ENCODE measurements around the gene TRIM46.

TRIM46 gene

GRCh38 chr1:155174324-155175280 lies 953 bp downstream of the TRIM46 start:
- no peak for ATAC-seq

- ATAC-seq, result no peak
Observed at GRCh38 chr1:155175281-155175926, 1.8 kb downstream of the TRIM46 start.

GRCh38 chr1:155175927-155176371 lies 2.3 kb downstream of the TRIM46 start:
- ATAC-seq, result no peak

GRCh38 chr1:155176544-155177071 lies 3.0 kb downstream of the TRIM46 start:
- ATAC-seq, result peak; percentile 27 to 40

GRCh38 chr1:155177192-155177917 lies 3.7 kb downstream of the TRIM46 start:
- ATAC-seq, result no peak

GRCh38 chr1:155177918-155178281 lies 4.3 kb downstream of the TRIM46 start:
- ATAC-seq, result no peak

- ATAC-seq, result no peak
Observed at GRCh38 chr1:155178441-155179111, 4.9 kb downstream of the TRIM46 start.

GRCh38 chr1:155179112-155180031 lies 5.7 kb downstream of the TRIM46 start:
- ATAC-seq, result no peak

- ATAC-seq, result no peak
Observed at GRCh38 chr1:155181371-155182051, 7.9 kb downstream of the TRIM46 start.

GRCh38 chr1:155182052-155182550 lies 8.5 kb downstream of the TRIM46 start:
- ATAC-seq, result no peak

GRCh38 chr1:155183775-155184221 lies 10.1 kb downstream of the TRIM46 start:
- ATAC-seq, result no peak

GRCh38 chr1:155184351-155184811 lies 10.7 kb downstream of the TRIM46 start:
- ATAC-seq, result no peak

GRCh38 chr1:155184835-155185782 lies 11.5 kb downstream of the TRIM46 start:
- peak in 1 of 2 donors; percentile 48 for ATAC-seq

GRCh38 chr1:155185783-155186066 lies 12.1 kb downstream of the TRIM46 start:
- ATAC-seq, result no peak

- no peak for ATAC-seq
Observed at GRCh38 chr1:155186067-155186793, 12.6 kb downstream of the TRIM46 start.

- ATAC-seq, result no peak
Observed at GRCh38 chr1:155186794-155187455, 13.3 kb downstream of the TRIM46 start.

GRCh38 chr1:155187456-155187891 lies 13.8 kb downstream of the TRIM46 start:
- ATAC-seq, result no peak

GRCh38 chr1:155188268-155188667 lies 14.6 kb downstream of the TRIM46 start:
- ATAC-seq, result no peak
